H1 (cell line): ENCODE results near the gene PCNP.

Source experiments
- CBX8 ChIP-seq: fragments of 300-800, 300-1000 bp; sonication (generic); IDR thresholded peaks from 2 replicates; pipeline ENCODE4 v1.7.1; 2016; ENCODE audit warnings: low read depth, low read length, borderline replicate concordance
- JUN ChIP-seq: IDR thresholded peaks from 2 replicates; pipeline ENCODE4 v1.6.1; 2011; ENCODE audit warnings: low read depth, mild to moderate bottlenecking, improper control_type of control experiment, low read length
- TEAD4 ChIP-seq: IDR thresholded peaks from 2 replicates; pipeline ENCODE4 v1.6.1; 2012; ENCODE audit warnings: low read depth, low read length, inconsistent platforms, mixed read lengths

DNA sequence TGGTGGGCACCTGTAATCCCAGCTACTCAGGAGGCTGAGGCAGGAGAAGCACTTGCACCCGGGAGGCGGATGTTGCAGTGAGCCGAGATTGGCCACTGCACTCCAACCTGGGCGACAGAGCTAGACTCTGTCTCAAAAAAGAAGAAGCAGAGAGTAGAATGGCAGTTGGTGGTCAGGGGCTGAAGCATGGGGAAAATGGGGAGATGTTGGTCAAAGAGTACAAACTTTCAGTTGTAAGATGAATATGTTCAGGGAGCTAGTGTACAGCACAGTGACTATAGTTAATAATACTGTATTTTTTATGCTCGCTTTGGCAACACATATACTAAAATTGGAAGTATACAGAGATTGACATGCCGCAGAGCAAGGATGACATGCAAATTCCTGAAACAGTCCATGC lies 41.5 kb downstream of the PCNP start:
- no peak for TF ChIP-seq CBX8
- no peak for TF ChIP-seq JUN
- TF ChIP-seq TEAD4, result no peak
